Bronchial epithelial cell (primary cell): Measurements from ENCODE around the gene DNM3. TPM values are rescaled to one million over a fixed set of nuclear protein-coding genes. Genes with fewer than 3 reads are reported as not detected.
"Not testable (repeated sequence)": the region's sequence is repeated elsewhere in the genome, so short reads cannot be mapped to it uniquely, and the experiment has no call there.

Source experiments
- DNase-seq: peaks from one replicate; pipeline ENCODE4 v3.0.0-alpha.2; 2010; ENCODE audit warnings: low read depth
- FAIRE-seq: peaks from 2 replicates; lab custom pipeline; 2011; peaks lifted over from hg19 to GRCh38; lab: Jason Lieb, UNC
- H3K27me3 ChIP-seq: 2 replicates; pipeline ENCODE4 v1.5.1; 2011; ENCODE audit warnings: low read length; ENCODE audit not compliant: control insufficient read depth, insufficient read depth
- H3K36me3 ChIP-seq: 2 replicates; pipeline ENCODE4 v1.5.1; 2011; ENCODE audit warnings: low read length; ENCODE audit not compliant: control insufficient read depth, insufficient read depth
- H3K4me3 ChIP-seq: 2 replicates; pipeline ENCODE4 v1.5.1; 2011; ENCODE audit warnings: mild to moderate bottlenecking, low read depth, low read length, control low read depth
- CTCF ChIP-seq: IDR thresholded peaks from 2 replicates; pipeline ENCODE4 v1.5.1; 2011; ENCODE audit warnings: mild to moderate bottlenecking, moderate library complexity, low read length, control low read depth, inconsistent platforms; ENCODE audit not compliant: insufficient read depth, severe bottlenecking
- total RNA-seq: library from RNA; depleted of rRNA; stranded (reverse); fragments of >200 nt; gene quantifications from 2 replicates; pipeline ENCODE4 v1.2.1, GENCODE V29; 2014

Gene DNM3
- total RNA-seq, 1 donor from 2014 or later = 1.3 TPM

- Histone ChIP-seq H3K36me3 (no peaks in the 10 kb centered on the region), H3K4me3 (no peak overlapping the region), H3K27me3 (no peaks in the 10 kb centered on the region)
- TF ChIP-seq CTCF = no peak
- FAIRE-seq = no peak
- DNase-seq = no peak
Measured at GRCh38 chr1:172289448-172289847, 448.1 kb downstream of the DNM3 start.

- no peaks in the 10 kb centered on the region for H3K27me3 ChIP-seq
- no peak for DNase-seq
- FAIRE-seq = no peak
- no peaks in the 10 kb centered on the region for H3K36me3 ChIP-seq
- H3K4me3 ChIP-seq = no peak overlapping the region
- no peak for TF ChIP-seq CTCF
Measured at GRCh38 chr1:172292840-172293239, 451.5 kb downstream of the DNM3 start.

GRCh38 chr1:172293429-172293828, 452.1 kb downstream of the DNM3 start:
- Histone ChIP-seq H3K36me3 (no peaks in the 10 kb centered on the region), H3K4me3 (no peak overlapping the region), H3K27me3 (no peaks in the 10 kb centered on the region)
- DNase-seq (no peak), FAIRE-seq (no peak)
- no peak for TF ChIP-seq CTCF

GRCh38 chr1:172298141-172298540, 456.8 kb downstream of the DNM3 start:
- no peaks in the 10 kb centered on the region for H3K27me3 ChIP-seq
- FAIRE-seq (no peak), DNase-seq (no peak)
- no peak overlapping the region for H3K4me3 ChIP-seq
- no peak for TF ChIP-seq CTCF
- no peaks in the 10 kb centered on the region for H3K36me3 ChIP-seq

GRCh38 chr1:172298911-172299310, 457.6 kb downstream of the DNM3 start:
- no peak for TF ChIP-seq CTCF
- no peak for FAIRE-seq
- DNase-seq = no peak

GRCh38 chr1:172299515-172299914, 458.2 kb downstream of the DNM3 start:
- DNase-seq (no peak), FAIRE-seq (no peak)
- TF ChIP-seq CTCF = no peak
- Histone ChIP-seq H3K4me3 (no peak overlapping the region), H3K36me3 (no peaks in the 10 kb centered on the region), H3K27me3 (no peaks in the 10 kb centered on the region)

More at GRCh38 chr1:172298911-172299310, 457.6 kb downstream of the DNM3 start:
- Histone ChIP-seq H3K27me3 (no peaks in the 10 kb centered on the region), H3K4me3 (no peak overlapping the region), H3K36me3 (no peaks in the 10 kb centered on the region)

- H3K36me3 ChIP-seq, FAIRE-seq, H3K4me3 ChIP-seq, DNase-seq, H3K27me3 ChIP-seq: not testable (repeated sequence)
Measured at GRCh38 chr1:172307508-172307907, 466.2 kb downstream of the DNM3 start.
